HG03159 (cell line): ENCODE data around the gene VSX2.

ENCODE experiments used
- ATAC-seq: cut with Tn5 transposase; IDR thresholded peaks from one replicate; pipeline ENCODE4 v1.9.1; 2021; ENCODE audit warnings: mild to moderate bottlenecking, moderate library complexity; ENCODE audit not compliant: unreplicated experiment

The VSX2 gene

GRCh38 chr14:74238974-74239847, at the start of gene VSX2:
Gene VSX2 (plus strand): TSS chr14:74239449. CDS start chr14:74239562, 113 bp downstream.
- no peak for ATAC-seq

GRCh38 chr14:74190927-74191575, 48.2 kb upstream of the VSX2 start:
- ATAC-seq, result no peak

- ATAC-seq, result no peak
These were observed 44.6 kb upstream of the VSX2 start for GRCh38 chr14:74194506-74195274.

GRCh38 chr14:74195623-74196022, 43.6 kb upstream of the VSX2 start:
- no peak for ATAC-seq

- ATAC-seq, result no peak
These were observed 40.6 kb upstream of the VSX2 start for GRCh38 chr14:74198441-74199234.

GRCh38 chr14:74202113-74202512, 37.1 kb upstream of the VSX2 start:
- ATAC-seq, result no peak

- ATAC-seq, result no peak
These were observed 35.6 kb upstream of the VSX2 start for GRCh38 chr14:74203639-74204038.

- no peak for ATAC-seq
These were observed 34.8 kb upstream of the VSX2 start for GRCh38 chr14:74204491-74204890.

GRCh38 chr14:74205882-74206281, 33.4 kb upstream of the VSX2 start:
- ATAC-seq, result no peak

GRCh38 chr14:74207943-74208342, 31.3 kb upstream of the VSX2 start:
- ATAC-seq, result no peak

GRCh38 chr14:74208642-74209041, 30.6 kb upstream of the VSX2 start:
- ATAC-seq, result no peak

- no peak for ATAC-seq
These were observed 27.2 kb upstream of the VSX2 start for GRCh38 chr14:74211945-74212580.

- no peak for ATAC-seq
These were observed 25.1 kb upstream of the VSX2 start for GRCh38 chr14:74213907-74214803.

- no peak for ATAC-seq
These were observed 22.6 kb upstream of the VSX2 start for GRCh38 chr14:74216671-74217070.

GRCh38 chr14:74217672-74218448, 21.4 kb upstream of the VSX2 start:
- ATAC-seq, result no peak

GRCh38 chr14:74218462-74218861, 20.8 kb upstream of the VSX2 start:
- no peak for ATAC-seq

GRCh38 chr14:74219277-74220205, 19.7 kb upstream of the VSX2 start:
- ATAC-seq, result no peak
